Testis (tissue), 3 donors: Measurements from ENCODE around the gene SARM1. TPM values are rescaled to one million over a fixed set of nuclear protein-coding genes. Genes with fewer than 3 reads are reported as not detected.

Source experiments
- DNase-seq: peaks from one replicate; pipeline ENCODE4 v3.0.0-alpha.2; 2019
- H3K27ac ChIP-seq, 2 donors: fragments of 200-600 bp; sonication (generic); one replicate each; pipeline ENCODE4 v1.5.1; 2019
- H3K27me3 ChIP-seq: fragments of 200-600 bp; sonication (generic); one replicate; pipeline ENCODE4 v1.5.1; 2019
- H3K36me3 ChIP-seq: fragments of 200-600 bp; sonication (generic); one replicate; pipeline ENCODE4 v1.5.1; 2017; ENCODE audit warnings: low read depth; ENCODE audit errors: missing control alignments
- H3K4me1 ChIP-seq: fragments of 200-600 bp; sonication (generic); one replicate; pipeline ENCODE4 v1.5.1; 2019
- H3K4me3 ChIP-seq, 2 donors: fragments of 200-600 bp; sonication (generic); one replicate each; pipeline ENCODE4 v1.5.1; 2017 to 2019
- H3K9me3 ChIP-seq: fragments of 200-600 bp; sonication (generic); one replicate; pipeline ENCODE4 v1.5.1; 2017
- CTCF ChIP-seq, 3 experiments: fragments of 450-650 bp in 2 of 3; fragments of 200-600 bp in 1 of 3; sonication (generic) in 1 of 3; IDR thresholded peaks; one replicate each; pipeline ENCODE4 v1.5.1; 2016 to 2019; ENCODE audit warnings: antibody characterized with exemption in 3 of 3, mild to moderate bottlenecking in 2 of 3, moderate library complexity in 1 of 3
- POLR2A ChIP-seq: fragments of 450-650 bp; IDR thresholded peaks from one replicate; pipeline ENCODE4 v1.6.1; 2017; ENCODE audit warnings: antibody characterized with exemption, mild to moderate bottlenecking, moderate library complexity
- WGBS, 2 donors: methylation state at CpG; one replicate each; pipeline ENCODE4 v1.1.5; 2018; 5-methylcytosine and 5-hydroxymethylcytosine counted together
- intact Hi-C: fragments of 100-400 bp; cut with DNase I; formaldehyde crosslinking; loops from one replicate; pipeline ENCODE4 v1.15.1; 2023; ENCODE audit warnings: low total_unique reads
- polyA plus RNA-seq: library from polyadenylated mRNA; stranded (reverse); fragments of 350-450 nt; fragmentation: Illumina TruSeq; extraction: RNeasy Lipid Tissue Mini Kit (QIAGEN cat#74804); gene quantifications from one replicate; pipeline ENCODE4 v1.2.3, GENCODE V29; 2014; ENCODE audit warnings: low read depth, low replicate concordance; ENCODE audit not compliant: insufficient read depth
- total RNA-seq, 2 donors: library from RNA; depleted of rRNA; stranded (reverse); fragments of >200 nt; gene quantifications; one replicate each; pipeline ENCODE4 v1.2.3, GENCODE V29; 2016

The SARM1 gene
- total and polyA plus RNA-seq, 3 donors from 2014 or later = 6.6 to 19.9 (median 18.6) TPM

GRCh38 chr17:28391401-28391800, 19.9 kb downstream of the SARM1 start:
- Histone ChIP-seq H3K9me3 (no peaks in the 10 kb centered on the region), H3K36me3 (no peaks in the 10 kb centered on the region), H3K4me1 (no peaks in the 10 kb centered on the region), H3K4me3 (no peak overlapping the region), H3K27ac (no peak overlapping the region), H3K27me3 (no peaks in the 10 kb centered on the region)
- no peak for DNase-seq
- 46 to 85% methylated on average over 2 of the region's 2 CpGs for WGBS, 2 donors
- TF ChIP-seq CTCF (IDR thresholded peaks at IDR 0.05) (no peak), POLR2A (no peak)
- intact Hi-C loops = no loop called here

- no peak for DNase-seq
- intact Hi-C loops = no loop called here
Observed at GRCh38 chr17:28392491-28392890, 21.0 kb downstream of the SARM1 start.

GRCh38 chr17:28394337-28395116, 23.0 kb downstream of the SARM1 start:
- intact Hi-C loops = no loop called here
- H3K4me1 ChIP-seq = no peaks in the 10 kb centered on the region
- H3K27ac ChIP-seq = no peak overlapping the region
- no peak for TF ChIP-seq CTCF (IDR thresholded peaks at IDR 0.05)
- 74 to 75% methylated on average over 7 of the region's 7 CpGs for WGBS, 2 donors
- H3K9me3 ChIP-seq = no peaks in the 10 kb centered on the region
- H3K27me3 ChIP-seq = no peaks in the 10 kb centered on the region
- no peaks in the 10 kb centered on the region for H3K36me3 ChIP-seq
- H3K4me3 ChIP-seq = no peak overlapping the region
- DNase-seq = no peak

More at GRCh38 chr17:28392491-28392890, 21.0 kb downstream of the SARM1 start:
- Histone ChIP-seq H3K27me3 (no peaks in the 10 kb centered on the region), H3K4me3 (no peak overlapping the region), H3K9me3 (no peaks in the 10 kb centered on the region), H3K4me1 (no peaks in the 10 kb centered on the region), H3K36me3 (no peaks in the 10 kb centered on the region), H3K27ac (no peak overlapping the region)
- 82% methylated on average over 10 of the region's 10 CpGs for WGBS, 2 donors
- TF ChIP-seq POLR2A = no peak
- no peak for TF ChIP-seq CTCF (IDR thresholded peaks at IDR 0.05)

GRCh38 chr17:28395426-28395825, 23.9 kb downstream of the SARM1 start:
- Histone ChIP-seq H3K36me3 (no peaks in the 10 kb centered on the region), H3K27me3 (no peaks in the 10 kb centered on the region), H3K4me1 (no peaks in the 10 kb centered on the region), H3K9me3 (no peaks in the 10 kb centered on the region), H3K27ac (no peak overlapping the region), H3K4me3 (no peak overlapping the region)
- no peak for DNase-seq
- WGBS, 2 donors = 42 to 57% methylated on average over 1 to 2 of the region's 2 CpGs
- intact Hi-C loops = no loop called here
- TF ChIP-seq CTCF (IDR thresholded peaks at IDR 0.05) (no peak), POLR2A (no peak)

- Histone ChIP-seq H3K36me3 (no peaks in the 10 kb centered on the region), H3K27ac (no peak overlapping the region), H3K9me3 (no peaks in the 10 kb centered on the region), H3K4me1 (no peaks in the 10 kb centered on the region), H3K4me3 (no peak overlapping the region), H3K27me3 (no peaks in the 10 kb centered on the region)
- no peak for DNase-seq
- no peak for TF ChIP-seq CTCF (IDR thresholded peaks at IDR 0.05)
- TF ChIP-seq POLR2A = no peak
- WGBS, 2 donors = 84 to 96% methylated on average over 4 to 6 of the region's 6 CpGs
- intact Hi-C loops = no loop called here
Observed at GRCh38 chr17:28395968-28396367, 24.5 kb downstream of the SARM1 start.
